ENCODE results near the gene ZNF74.
"Not testable (repeated sequence)": the region's sequence is repeated elsewhere in the genome, so short reads cannot be mapped to it uniquely, and the experiment has no call there.

DNA sequence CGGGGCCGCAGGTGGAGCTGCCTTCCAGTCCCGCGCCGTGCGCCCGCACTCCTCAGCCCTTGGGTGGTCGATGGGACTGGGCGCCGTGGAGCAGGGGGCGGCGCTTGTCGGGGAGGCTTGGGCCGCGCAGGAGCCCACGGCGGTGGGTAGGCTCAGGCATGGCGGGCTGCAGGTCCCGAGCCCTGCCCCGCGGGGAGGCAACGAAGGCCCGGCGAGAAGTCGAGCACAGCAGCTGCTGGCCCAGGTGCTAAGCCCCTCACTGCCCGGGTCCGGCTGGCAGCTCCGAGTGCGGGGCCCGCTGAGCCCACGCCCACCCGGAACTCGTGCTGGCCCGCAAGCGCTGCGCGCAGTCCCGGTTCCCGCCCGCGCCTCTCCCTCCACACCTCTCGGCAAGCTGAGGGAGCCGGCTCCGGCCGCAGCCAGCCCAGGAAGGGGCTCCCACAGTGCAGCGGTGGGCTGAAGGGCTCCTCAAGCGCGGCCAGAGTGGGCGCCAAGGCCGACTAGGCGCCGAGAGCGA is 1.5 kb upstream of the ZNF74 start:
- TF ChIP-seq, protein P1, sequence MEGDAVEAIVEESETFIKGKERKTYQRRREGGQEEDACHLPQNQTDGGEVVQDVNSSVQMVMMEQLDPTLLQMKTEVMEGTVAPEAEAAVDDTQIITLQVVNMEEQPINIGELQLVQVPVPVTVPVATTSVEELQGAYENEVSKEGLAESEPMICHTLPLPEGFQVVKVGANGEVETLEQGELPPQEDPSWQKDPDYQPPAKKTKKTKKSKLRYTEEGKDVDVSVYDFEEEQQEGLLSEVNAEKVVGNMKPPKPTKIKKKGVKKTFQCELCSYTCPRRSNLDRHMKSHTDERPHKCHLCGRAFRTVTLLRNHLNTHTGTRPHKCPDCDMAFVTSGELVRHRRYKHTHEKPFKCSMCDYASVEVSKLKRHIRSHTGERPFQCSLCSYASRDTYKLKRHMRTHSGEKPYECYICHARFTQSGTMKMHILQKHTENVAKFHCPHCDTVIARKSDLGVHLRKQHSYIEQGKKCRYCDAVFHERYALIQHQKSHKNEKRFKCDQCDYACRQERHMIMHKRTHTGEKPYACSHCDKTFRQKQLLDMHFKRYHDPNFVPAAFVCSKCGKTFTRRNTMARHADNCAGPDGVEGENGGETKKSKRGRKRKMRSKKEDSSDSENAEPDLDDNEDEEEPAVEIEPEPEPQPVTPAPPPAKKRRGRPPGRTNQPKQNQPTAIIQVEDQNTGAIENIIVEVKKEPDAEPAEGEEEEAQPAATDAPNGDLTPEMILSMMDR (tag by site-specific recombination; IDR thresholded peaks at IDR 0.05) = not testable (repeated sequence)
- TF ChIP-seq, protein P2, sequence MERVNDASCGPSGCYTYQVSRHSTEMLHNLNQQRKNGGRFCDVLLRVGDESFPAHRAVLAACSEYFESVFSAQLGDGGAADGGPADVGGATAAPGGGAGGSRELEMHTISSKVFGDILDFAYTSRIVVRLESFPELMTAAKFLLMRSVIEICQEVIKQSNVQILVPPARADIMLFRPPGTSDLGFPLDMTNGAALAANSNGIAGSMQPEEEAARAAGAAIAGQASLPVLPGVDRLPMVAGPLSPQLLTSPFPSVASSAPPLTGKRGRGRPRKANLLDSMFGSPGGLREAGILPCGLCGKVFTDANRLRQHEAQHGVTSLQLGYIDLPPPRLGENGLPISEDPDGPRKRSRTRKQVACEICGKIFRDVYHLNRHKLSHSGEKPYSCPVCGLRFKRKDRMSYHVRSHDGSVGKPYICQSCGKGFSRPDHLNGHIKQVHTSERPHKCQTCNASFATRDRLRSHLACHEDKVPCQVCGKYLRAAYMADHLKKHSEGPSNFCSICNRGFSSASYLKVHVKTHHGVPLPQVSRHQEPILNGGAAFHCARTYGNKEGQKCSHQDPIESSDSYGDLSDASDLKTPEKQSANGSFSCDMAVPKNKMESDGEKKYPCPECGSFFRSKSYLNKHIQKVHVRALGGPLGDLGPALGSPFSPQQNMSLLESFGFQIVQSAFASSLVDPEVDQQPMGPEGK (tag by site-specific recombination; IDR thresholded peaks at IDR 0.05) = not testable (repeated sequence)
- not testable (repeated sequence) for TF ChIP-seq ZNF2 (tag by site-specific recombination; IDR thresholded peaks at IDR 0.05); ZFP3 (tag by site-specific recombination; IDR thresholded peaks at IDR 0.05; ENCODE audit: low read depth); PRDM1 (tag by site-specific recombination; IDR thresholded peaks at IDR 0.05); ZNF114 (tag by site-specific recombination; IDR thresholded peaks at IDR 0.05); ZNF660 (tag by site-specific recombination; IDR thresholded peaks at IDR 0.05); ZNF24 (tag by site-specific recombination; IDR thresholded peaks at IDR 0.05); KLF9 (tag by site-specific recombination; IDR thresholded peaks at IDR 0.05; ENCODE audit: low read depth); ZNF302 (tag by site-specific recombination; IDR thresholded peaks at IDR 0.05; ENCODE audit: low read depth); ZNF544 (tag by site-specific recombination; IDR thresholded peaks at IDR 0.05)
- TF ChIP-seq, protein P3, sequence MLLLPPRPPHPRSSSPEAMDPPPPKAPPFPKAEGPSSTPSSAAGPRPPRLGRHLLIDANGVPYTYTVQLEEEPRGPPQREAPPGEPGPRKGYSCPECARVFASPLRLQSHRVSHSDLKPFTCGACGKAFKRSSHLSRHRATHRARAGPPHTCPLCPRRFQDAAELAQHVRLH (tag by site-specific recombination; IDR thresholded peaks at IDR 0.05) = not testable (repeated sequence)

All from HEK293 (cell line).